Osteoblast (primary cell): ENCODE results near the gene PLAA. TPM values are rescaled to one million over a fixed set of nuclear protein-coding genes. Genes with fewer than 3 reads are reported as not detected.

Source experiments
- DNase-seq: peaks from one replicate; pipeline ENCODE4 v3.0.0; 2011; ENCODE audit warnings: low spot score, mixed read lengths; ENCODE audit not compliant: insufficient read length; ENCODE audit errors: missing footprints
- H2AFZ ChIP-seq: 2 replicates; pipeline ENCODE4 v1.6.0; 2011; ENCODE audit warnings: mild to moderate bottlenecking, low read length
- H3K27ac ChIP-seq: 2 replicates; pipeline ENCODE4 v1.5.1; 2011; ENCODE audit warnings: mild to moderate bottlenecking, low read depth, low read length, moderate library complexity
- H3K27me3 ChIP-seq: 2 replicates; pipeline ENCODE4 v1.6.0; 2012; ENCODE audit warnings: mild to moderate bottlenecking, control low read depth, inconsistent platforms, low read length, moderate library complexity; ENCODE audit not compliant: insufficient read depth
- H3K36me3 ChIP-seq: 2 replicates; pipeline ENCODE4 v1.5.1; 2011; ENCODE audit warnings: mild to moderate bottlenecking, low read length, control low read depth, moderate library complexity; ENCODE audit not compliant: insufficient read depth
- H3K4me1 ChIP-seq: 2 replicates; pipeline ENCODE4 v1.5.1; 2011; ENCODE audit warnings: mild to moderate bottlenecking, low read length, control low read depth, moderate library complexity; ENCODE audit not compliant: insufficient read depth
- H3K4me2 ChIP-seq: 2 replicates; pipeline ENCODE4 v1.6.0; 2011; ENCODE audit warnings: mild to moderate bottlenecking, low read length; ENCODE audit not compliant: insufficient read depth
- H3K4me3 ChIP-seq: fragments of 200-600 bp; sonication (generic); 3 replicates; pipeline ENCODE4 v1.5.1; 2012; ENCODE audit warnings: mild to moderate bottlenecking, low read length, inconsistent platforms; ENCODE audit not compliant: insufficient read depth
- H3K79me2 ChIP-seq: 2 replicates; pipeline ENCODE4 v1.6.0; 2012; ENCODE audit warnings: mild to moderate bottlenecking, low read length, control low read depth, inconsistent platforms; ENCODE audit not compliant: insufficient read depth
- H3K9me3 ChIP-seq: 2 replicates; pipeline ENCODE4 v1.5.1; 2011; ENCODE audit warnings: low read depth, low read length, control low read depth
- H4K20me1 ChIP-seq: 2 replicates; pipeline ENCODE4 v1.6.0; 2012; ENCODE audit warnings: mild to moderate bottlenecking, low read length, control low read depth; ENCODE audit not compliant: insufficient read depth
- CTCF ChIP-seq: IDR thresholded peaks from 2 replicates; pipeline ENCODE4 v1.5.1; 2011; ENCODE audit warnings: mild to moderate bottlenecking, low read depth, low read length, moderate library complexity; ENCODE audit errors: extremely low read depth
- total RNA-seq: library from RNA; depleted of rRNA; stranded (reverse); fragments of >200 nt; gene quantifications from 2 replicates; pipeline ENCODE4 v1.2.3, GENCODE V29; 2012

PLAA gene
- total RNA-seq, 1 donor: 42.3 TPM

DNA sequence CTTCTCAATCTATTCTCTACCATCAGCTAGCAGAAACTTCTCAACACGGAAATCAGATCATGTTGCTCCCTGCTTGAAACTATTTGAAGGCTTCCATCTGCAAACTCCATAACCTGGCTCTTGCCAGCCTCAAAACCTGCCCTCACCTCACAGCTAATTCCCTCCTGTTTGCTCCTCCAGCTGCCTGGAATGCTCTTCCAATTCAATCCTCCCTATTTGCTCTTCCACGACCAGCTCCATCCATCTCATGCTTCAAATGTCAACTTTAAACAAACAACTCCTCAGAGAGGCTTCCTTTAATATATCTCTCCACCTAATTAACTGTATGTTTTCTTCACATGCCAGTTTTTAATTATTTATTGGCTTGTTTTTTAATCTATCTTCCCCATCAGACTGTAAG, 1.5 kb downstream of the PLAA start:
- Histone ChIP-seq H3K4me1 (peaks cover 17% of the 10 kb centered on the region), H3K4me3 (peak overlapping the region; percentile 95), H3K9me3 (no peaks in the 10 kb centered on the region), H3K79me2 (peaks cover 65% of the 10 kb centered on the region), H4K20me1 (peaks cover 24% of the 10 kb centered on the region), H3K27me3 (no peaks in the 10 kb centered on the region), H2AFZ (no peak overlapping the region), H3K4me2 (peak overlapping the region; percentile 76), H3K27ac (peak overlapping the region; percentile 99), H3K36me3 (peaks cover 4% of the 10 kb centered on the region)
- TF ChIP-seq CTCF: no peak
- peak; percentile 88 for DNase-seq

GRCh38 chr9:26940779-26941178, 6.3 kb downstream of the PLAA start:
- TF ChIP-seq CTCF: no peak

GRCh38 chr9:26939955-26940711, 6.9 kb downstream of the PLAA start:
- Histone ChIP-seq H3K27ac (no peak overlapping the region), H3K36me3 (peaks cover 4% of the 10 kb centered on the region), H3K4me3 (no peak overlapping the region), H3K27me3 (no peaks in the 10 kb centered on the region), H3K9me3 (peaks cover 6% of the 10 kb centered on the region), H2AFZ (no peak overlapping the region), H3K4me1 (peaks cover 3% of the 10 kb centered on the region), H3K79me2 (peaks cover 99% of the 10 kb centered on the region), H3K4me2 (no peak overlapping the region), H4K20me1 (peaks cover 36% of the 10 kb centered on the region)
- TF ChIP-seq CTCF: no peak
- DNase-seq: no peak

More at GRCh38 chr9:26940779-26941178, 6.3 kb downstream of the PLAA start:
- Histone ChIP-seq H3K9me3 (peaks cover 6% of the 10 kb centered on the region), H3K27me3 (no peaks in the 10 kb centered on the region), H3K79me2 (peaks cover 100% of the 10 kb centered on the region), H3K27ac (no peak overlapping the region), H3K36me3 (peaks cover 4% of the 10 kb centered on the region), H2AFZ (no peak overlapping the region), H4K20me1 (peaks cover 41% of the 10 kb centered on the region), H3K4me2 (no peak overlapping the region), H3K4me3 (no peak overlapping the region), H3K4me1 (peaks cover 10% of the 10 kb centered on the region)
- no peak for DNase-seq

- DNase-seq: no peak
- Histone ChIP-seq H3K4me1 (peaks cover 3% of the 10 kb centered on the region), H3K36me3 (no peaks in the 10 kb centered on the region), H2AFZ (no peak overlapping the region), H3K27ac (no peak overlapping the region), H3K4me3 (no peak overlapping the region), H3K27me3 (no peaks in the 10 kb centered on the region), H3K79me2 (peaks cover 89% of the 10 kb centered on the region), H3K9me3 (peaks cover 6% of the 10 kb centered on the region), H3K4me2 (no peak overlapping the region), H4K20me1 (peaks cover 27% of the 10 kb centered on the region)
- TF ChIP-seq CTCF: no peak
These were observed 9.1 kb downstream of the PLAA start for GRCh38 chr9:26937816-26938371.
